MM.1S (cell line): ENCODE data around the gene EXOC1L.

Source experiments
- EZH2phosphoT487 ChIP-seq: fragments of 300-600 bp; sonication (generic); IDR thresholded peaks from 2 replicates; pipeline ENCODE4 v1.6.1; 2018; ENCODE audit warnings: antibody characterized with exemption, low read length
- TF ChIP-seq, protein P1 (sequence below): fragments of 300-600 bp; sonication (generic); IDR thresholded peaks from 2 replicates; pipeline ENCODE4 v1.5.1; 2016; ENCODE audit warnings: antibody characterized with exemption, low read length, mixed read lengths

DNA sequence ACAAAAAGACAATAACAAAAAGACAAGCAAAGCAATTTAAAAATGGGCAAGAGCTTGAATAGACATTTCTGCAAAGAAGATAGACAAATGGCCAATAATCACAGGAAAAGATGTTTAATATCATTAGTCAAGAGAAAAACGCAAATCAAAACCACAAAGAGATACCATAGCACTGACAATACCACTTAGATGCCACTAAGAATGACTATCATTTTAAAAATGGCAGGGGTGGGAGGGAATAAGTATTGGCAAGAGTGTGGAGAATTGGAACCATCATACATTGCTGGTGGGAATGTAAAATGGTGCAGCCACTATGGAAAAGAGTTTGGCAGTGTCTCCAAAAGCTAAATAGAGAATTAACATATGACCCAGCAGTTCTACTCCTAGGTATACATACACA is 18.8 kb downstream of the EXOC1L start:
- TF ChIP-seq, protein P1, sequence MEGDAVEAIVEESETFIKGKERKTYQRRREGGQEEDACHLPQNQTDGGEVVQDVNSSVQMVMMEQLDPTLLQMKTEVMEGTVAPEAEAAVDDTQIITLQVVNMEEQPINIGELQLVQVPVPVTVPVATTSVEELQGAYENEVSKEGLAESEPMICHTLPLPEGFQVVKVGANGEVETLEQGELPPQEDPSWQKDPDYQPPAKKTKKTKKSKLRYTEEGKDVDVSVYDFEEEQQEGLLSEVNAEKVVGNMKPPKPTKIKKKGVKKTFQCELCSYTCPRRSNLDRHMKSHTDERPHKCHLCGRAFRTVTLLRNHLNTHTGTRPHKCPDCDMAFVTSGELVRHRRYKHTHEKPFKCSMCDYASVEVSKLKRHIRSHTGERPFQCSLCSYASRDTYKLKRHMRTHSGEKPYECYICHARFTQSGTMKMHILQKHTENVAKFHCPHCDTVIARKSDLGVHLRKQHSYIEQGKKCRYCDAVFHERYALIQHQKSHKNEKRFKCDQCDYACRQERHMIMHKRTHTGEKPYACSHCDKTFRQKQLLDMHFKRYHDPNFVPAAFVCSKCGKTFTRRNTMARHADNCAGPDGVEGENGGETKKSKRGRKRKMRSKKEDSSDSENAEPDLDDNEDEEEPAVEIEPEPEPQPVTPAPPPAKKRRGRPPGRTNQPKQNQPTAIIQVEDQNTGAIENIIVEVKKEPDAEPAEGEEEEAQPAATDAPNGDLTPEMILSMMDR = no peak
- no peak for TF ChIP-seq EZH2phosphoT487
